HepG2 (cell line): ENCODE data around the gene SOWAHA. TPM values are rescaled to one million over a fixed set of nuclear protein-coding genes. Genes with fewer than 3 reads are reported as not detected.

Experiments
- ATAC-seq: fragments of 200-7000 bp; cut with Tn5 transposase; 3 replicates; pipeline ENCODE4 v1.9.1; 2020; ENCODE audit warnings: mild to moderate bottlenecking, moderate library complexity
- BruUV-seq: library from RNA; stranded (reverse); fragments of 400-500 nt; replicated peaks from 2 replicates; lab custom pipeline; 2021; lab: Mats Ljungman, UMichigan
- CTCF ChIA-PET: fragments of 300-600 bp; formaldehyde crosslinking; extraction: SDS; loops from one replicate; lab custom pipeline; 2021; ENCODE audit warnings: low total read pairs, inconsistent platforms, low intra/inter-chr PET ratio; lab: Yijun Ruan, JAX
- POLR2A ChIA-PET: fragments of 350-600 bp; sonication (Branson Sonifier 250); formaldehyde crosslinking; loops from one replicate; lab custom pipeline; 2020; ENCODE audit warnings: antibody characterized with exemption, inconsistent platforms; lab: Yijun Ruan, JAX
- DNase-seq: peaks from one replicate; pipeline ENCODE4 v3.0.0-alpha.2; 2015; ENCODE audit warnings: low spot score
- FAIRE-seq: peaks from 3 replicates; lab custom pipeline; 2011; peaks lifted over from hg19 to GRCh38; lab: Jason Lieb, UNC
- H2AFZ ChIP-seq: one replicate; pipeline ENCODE4 v1.6.1; 2011; ENCODE audit warnings: low read length, inconsistent platforms
- H3K27ac ChIP-seq: fragments of 300-600 bp; 3 replicates; pipeline ENCODE4 v1.8.0; 2011; ENCODE audit warnings: mixed run types, mild to moderate bottlenecking, mixed read lengths, low read length, inconsistent platforms; ENCODE audit not compliant: insufficient read depth; ENCODE audit errors: extremely low read length
- H3K27me3 ChIP-seq, 2 experiments: fragments of 200-600 bp in 1 of 2; 2 replicates in 1 of 2; 3 replicates in 1 of 2; pipeline versions ENCODE4 v1.6.0 to v1.8.0; 2011; ENCODE audit warnings: low read length in 2 of 2, mild to moderate bottlenecking in 2 of 2, moderate library complexity in 2 of 2, inconsistent platforms in 1 of 2; ENCODE audit not compliant: insufficient read depth in 2 of 2, control insufficient read depth in 1 of 2
- H3K36me3 ChIP-seq, 2 experiments: fragments of 200-600 bp in 1 of 2; replicated peaks in 1 of 2; 2 replicates in 1 of 2; 3 replicates in 1 of 2; pipeline versions ENCODE4 v1.5.1 to v1.8.0; 2011; ENCODE audit warnings: low read length in 2 of 2, inconsistent platforms in 1 of 2; ENCODE audit not compliant: insufficient read depth in 2 of 2, control insufficient read depth in 1 of 2
- H3K4me1 ChIP-seq: 2 replicates; pipeline ENCODE4 v1.5.1; 2012; ENCODE audit warnings: low read length, inconsistent platforms; ENCODE audit not compliant: insufficient read depth
- H3K4me2 ChIP-seq: 2 replicates; pipeline ENCODE4 v1.6.0; 2011; ENCODE audit warnings: low read depth, low read length, inconsistent platforms
- H3K4me3 ChIP-seq, 3 experiments: fragments of 200-600 bp in 1 of 3; sonication (generic), shearing (Covaris generic) in 1 of 3; replicated peaks in 1 of 3; 2 replicates each; pipeline ENCODE4 v1.5.1; 2011 to 2016; ENCODE audit warnings: low read length in 3 of 3, inconsistent platforms in 2 of 3, low read depth in 2 of 3, mild to moderate bottlenecking in 2 of 3, control low read depth in 1 of 3, mixed read lengths in 1 of 3; ENCODE audit not compliant: insufficient read depth in 1 of 3
- H3K79me2 ChIP-seq: one replicate; pipeline ENCODE4 v1.6.1; 2011; ENCODE audit warnings: low read length, inconsistent platforms; ENCODE audit not compliant: insufficient read depth
- H3K9ac ChIP-seq: 2 replicates; pipeline ENCODE4 v1.6.0; 2011; ENCODE audit warnings: mild to moderate bottlenecking, low read depth, low read length, inconsistent platforms; ENCODE audit not compliant: insufficient read depth
- H3K9me3 ChIP-seq: 2 replicates; pipeline ENCODE4 v1.5.1; 2012; ENCODE audit warnings: mild to moderate bottlenecking, low read length
- H4K20me1 ChIP-seq: 2 replicates; pipeline ENCODE4 v1.6.0; 2011; ENCODE audit warnings: inconsistent platforms, mild to moderate bottlenecking, low read length, moderate library complexity; ENCODE audit not compliant: insufficient read depth
- CENPX ChIP-seq: sonication (generic); formaldehyde crosslinking; IDR thresholded peaks from 2 replicates; pipeline ENCODE4 v1.9.0; 2021; ENCODE audit warnings: mild to moderate bottlenecking, missing genetic modification reagents, moderate library complexity
- IKZF4 ChIP-seq: sonication (generic); formaldehyde crosslinking; IDR thresholded peaks from 2 replicates; pipeline ENCODE4 v1.5.1; 2020; ENCODE audit warnings: borderline replicate concordance, mild to moderate bottlenecking, low read depth, missing genetic modification reagents; ENCODE audit errors: not compliant biosample characterization
- MATR3 ChIP-seq: sonication (generic); formaldehyde crosslinking; IDR thresholded peaks from 2 replicates; pipeline ENCODE4 v1.4.0; 2020; ENCODE audit warnings: missing genetic modification reagents
- ZNF335 ChIP-seq: sonication (generic); formaldehyde crosslinking; IDR thresholded peaks from 2 replicates; pipeline ENCODE4 v1.4.0; 2020; ENCODE audit warnings: missing genetic modification reagents
- ZNF441 ChIP-seq: sonication (generic); formaldehyde crosslinking; IDR thresholded peaks from 2 replicates; pipeline ENCODE4 v1.7.0; 2021; ENCODE audit warnings: missing genetic modification reagents, borderline replicate concordance
- WGBS: methylation state at CpG from one replicate; pipeline ENCODE4 v1.1.6; 2017; ENCODE audit warnings: low lambda C conversion rate; 5-methylcytosine and 5-hydroxymethylcytosine counted together
- in situ Hi-C: cut with HindIII; loops from 2 replicates; pipeline ENCODE4 v1.10.0; 2017; ENCODE audit warnings: low pct_unique_long_range_greater_than_20kb; ENCODE audit not compliant: extremely low pct_ligation_motif_present
- intact Hi-C: fragments of 100-400 bp; cut with micrococcal nuclease; formaldehyde crosslinking; loops from one replicate; pipeline ENCODE4 v1.10.0; 2022; ENCODE audit not compliant: unreplicated experiment
- polyA plus RNA-seq, 8 experiments: library from polyadenylated mRNA; depleted of rRNA in 3 of 8; stranded (reverse) in 7 of 8; unstranded in 1 of 8; fragments of >200 nt; fragmentation: Illumina TruSeq in 4 of 8; extraction: Trizol in 4 of 8; gene quantifications; 2 replicates each; pipeline versions ENCODE4 v1.2.1 to v1.2.3, GENCODE V29; 2011 to 2016; ENCODE audit warnings: low read depth in 4 of 8, missing spikeins in 1 of 8, mixed read lengths in 1 of 8; ENCODE audit not compliant: insufficient read depth in 1 of 8
- total RNA-seq, 5 experiments: library from RNA; depleted of rRNA; stranded (reverse); fragments of >200 nt; fragmentation: Illumina TruSeq; extraction: Trizol; gene quantifications; 2 replicates each; pipeline ENCODE4 v1.2.3, GENCODE V29; 2016; ENCODE audit warnings: low read depth in 1 of 5
- TF ChIP-seq, protein P1 (sequence below): sonication (generic); formaldehyde crosslinking; IDR thresholded peaks from 2 replicates; pipeline ENCODE4 v1.5.1; 2020; ENCODE audit warnings: mild to moderate bottlenecking, missing genetic modification reagents
- TF ChIP-seq, protein P2 (sequence below): IDR thresholded peaks from 2 replicates; pipeline ENCODE4 v1.6.1; 2012; ENCODE audit warnings: low read length, improper control_type of control experiment

Gene SOWAHA
- total and polyA plus RNA-seq, 2 of the 13 experiments (the other 11 are each of a cell fraction or from before 2014, with no cell fraction given), result 0.95 to 1.9 TPM

DNA sequence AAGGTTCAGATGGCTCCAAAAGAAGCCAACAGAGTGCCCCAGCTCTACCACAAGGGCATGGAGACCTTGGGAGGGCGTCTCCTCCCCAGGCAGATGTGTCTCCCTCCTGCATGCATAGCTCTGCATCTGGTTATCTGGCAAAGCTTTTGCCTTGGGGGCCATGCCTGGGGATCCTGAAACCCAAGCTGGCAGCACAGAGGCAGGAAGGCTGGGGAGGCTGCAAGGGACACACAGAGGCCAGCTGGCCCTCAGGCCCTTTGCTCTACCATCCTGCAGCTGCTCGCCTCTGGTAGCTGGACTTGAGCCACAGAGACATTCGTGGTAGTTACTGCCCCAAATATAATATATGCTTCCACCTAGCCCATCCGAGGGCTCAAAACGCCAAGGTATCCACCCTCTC, 40.0 kb upstream of the SOWAHA start (continued):
- TF ChIP-seq, protein P1, sequence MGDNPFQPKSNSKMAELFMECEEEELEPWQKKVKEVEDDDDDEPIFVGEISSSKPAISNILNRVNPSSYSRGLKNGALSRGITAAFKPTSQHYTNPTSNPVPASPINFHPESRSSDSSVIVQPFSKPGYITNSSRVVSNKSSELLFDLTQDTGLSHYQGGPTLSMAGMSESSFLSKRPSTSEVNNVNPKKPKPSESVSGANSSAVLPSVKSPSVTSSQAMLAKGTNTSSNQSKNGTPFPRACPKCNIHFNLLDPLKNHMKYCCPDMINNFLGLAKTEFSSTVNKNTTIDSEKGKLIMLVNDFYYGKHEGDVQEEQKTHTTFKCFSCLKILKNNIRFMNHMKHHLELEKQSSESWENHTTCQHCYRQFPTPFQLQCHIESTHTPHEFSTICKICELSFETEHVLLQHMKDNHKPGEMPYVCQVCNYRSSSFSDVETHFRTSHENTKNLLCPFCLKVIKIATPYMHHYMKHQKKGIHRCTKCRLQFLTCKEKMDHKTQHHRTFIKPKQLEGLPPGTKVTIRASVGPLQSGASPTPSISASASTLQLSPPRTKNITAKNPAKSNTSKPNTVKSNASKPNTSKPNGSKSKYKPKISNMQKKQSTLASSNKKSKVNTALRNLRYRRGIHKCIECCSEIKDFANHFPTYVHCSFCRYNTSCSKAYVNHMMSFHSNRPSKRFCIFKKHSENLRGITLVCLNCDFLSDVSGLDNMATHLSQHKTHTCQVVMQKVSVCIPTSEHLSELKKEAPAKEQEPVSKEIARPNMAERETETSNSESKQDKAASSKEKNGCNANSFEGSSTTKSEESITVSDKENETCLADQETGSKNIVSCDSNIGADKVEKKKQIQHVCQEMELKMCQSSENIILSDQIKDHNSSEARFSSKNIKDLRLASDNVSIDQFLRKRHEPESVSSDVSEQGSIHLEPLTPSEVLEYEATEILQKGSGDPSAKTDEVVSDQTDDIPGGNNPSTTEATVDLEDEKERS (CRISPR knock-in tag), result no peak
- TF ChIP-seq, protein P2, sequence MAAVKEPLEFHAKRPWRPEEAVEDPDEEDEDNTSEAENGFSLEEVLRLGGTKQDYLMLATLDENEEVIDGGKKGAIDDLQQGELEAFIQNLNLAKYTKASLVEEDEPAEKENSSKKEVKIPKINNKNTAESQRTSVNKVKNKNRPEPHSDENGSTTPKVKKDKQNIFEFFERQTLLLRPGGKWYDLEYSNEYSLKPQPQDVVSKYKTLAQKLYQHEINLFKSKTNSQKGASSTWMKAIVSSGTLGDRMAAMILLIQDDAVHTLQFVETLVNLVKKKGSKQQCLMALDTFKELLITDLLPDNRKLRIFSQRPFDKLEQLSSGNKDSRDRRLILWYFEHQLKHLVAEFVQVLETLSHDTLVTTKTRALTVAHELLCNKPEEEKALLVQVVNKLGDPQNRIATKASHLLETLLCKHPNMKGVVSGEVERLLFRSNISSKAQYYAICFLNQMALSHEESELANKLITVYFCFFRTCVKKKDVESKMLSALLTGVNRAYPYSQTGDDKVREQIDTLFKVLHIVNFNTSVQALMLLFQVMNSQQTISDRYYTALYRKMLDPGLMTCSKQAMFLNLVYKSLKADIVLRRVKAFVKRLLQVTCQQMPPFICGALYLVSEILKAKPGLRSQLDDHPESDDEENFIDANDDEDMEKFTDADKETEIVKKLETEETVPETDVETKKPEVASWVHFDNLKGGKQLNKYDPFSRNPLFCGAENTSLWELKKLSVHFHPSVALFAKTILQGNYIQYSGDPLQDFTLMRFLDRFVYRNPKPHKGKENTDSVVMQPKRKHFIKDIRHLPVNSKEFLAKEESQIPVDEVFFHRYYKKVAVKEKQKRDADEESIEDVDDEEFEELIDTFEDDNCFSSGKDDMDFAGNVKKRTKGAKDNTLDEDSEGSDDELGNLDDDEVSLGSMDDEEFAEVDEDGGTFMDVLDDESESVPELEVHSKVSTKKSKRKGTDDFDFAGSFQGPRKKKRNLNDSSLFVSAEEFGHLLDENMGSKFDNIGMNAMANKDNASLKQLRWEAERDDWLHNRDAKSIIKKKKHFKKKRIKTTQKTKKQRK, result no peak

DNA sequence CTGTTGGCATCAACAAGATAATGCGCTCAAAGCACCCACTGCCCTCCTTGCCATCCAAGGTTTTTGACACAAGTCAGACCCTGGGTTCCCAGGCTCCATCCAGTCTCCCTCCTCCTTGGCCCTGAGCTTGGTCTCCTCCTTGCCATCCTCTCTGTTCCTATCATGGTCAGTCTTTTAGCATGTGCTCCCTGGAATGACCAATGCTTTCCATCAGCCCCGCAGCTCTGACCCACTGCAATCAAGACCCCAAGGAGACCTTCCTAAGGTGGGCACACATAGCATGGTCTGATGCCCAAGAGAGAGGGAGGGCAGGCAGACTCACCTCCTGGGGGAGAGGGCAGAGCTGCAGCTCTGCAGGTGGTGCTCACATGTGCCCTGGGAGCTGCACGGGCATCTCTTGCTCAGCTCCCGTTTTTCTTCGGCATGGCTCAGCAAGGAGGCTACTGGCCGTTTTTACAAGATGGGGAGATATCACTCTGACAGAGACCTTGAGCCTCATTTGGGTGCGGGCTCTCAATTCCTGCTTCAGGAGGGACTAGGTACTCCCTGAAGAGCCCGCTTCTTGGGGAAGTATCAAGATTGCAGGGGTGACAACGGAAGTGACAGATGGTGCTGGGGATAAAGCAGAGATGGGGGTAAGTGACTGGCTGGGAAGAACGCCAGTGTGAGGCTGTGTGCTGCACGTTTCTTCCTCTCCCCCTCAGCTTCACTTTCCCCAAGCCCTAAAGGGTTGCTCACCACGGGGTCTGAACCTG, 39.3 kb upstream of the SOWAHA start:
- POLR2A ChIA-PET, result no interaction called here
- H3K4me1 ChIP-seq, result peaks cover 68% of the 10 kb centered on the region
- peaks cover 57% of the 10 kb centered on the region for H3K79me2 ChIP-seq
- intact Hi-C loops, result no loop called here
- no peak overlapping the region for H3K4me2 ChIP-seq
- H2AFZ ChIP-seq, result no peak overlapping the region
- H3K36me3 ChIP-seq, result no peaks in the 10 kb centered on the region
- no peaks in the 10 kb centered on the region for H3K9me3 ChIP-seq
- DNase-seq (no peak), ATAC-seq (no peak), FAIRE-seq (no peak)
- 94% methylated on average over 12 of the region's 12 CpGs for WGBS
- H4K20me1 ChIP-seq, result no peaks in the 10 kb centered on the region
- no TSS peak for BruUV-seq
- no peaks in the 10 kb centered on the region for H3K27me3 ChIP-seq
- no peak overlapping the region for H3K27ac ChIP-seq
- CTCF ChIA-PET, result no interaction called here
- TF ChIP-seq ZNF441 (CRISPR knock-in tag), result no peak
- TF ChIP-seq IKZF4 (CRISPR knock-in tag), result no peak
- no peak for TF ChIP-seq CENPX (CRISPR knock-in tag)
- TF ChIP-seq ZNF335 (CRISPR knock-in tag), result no peak
- no peak for TF ChIP-seq MATR3 (CRISPR knock-in tag)
- no peak overlapping the region for H3K4me3 ChIP-seq
- no peak overlapping the region for H3K9ac ChIP-seq
- in situ Hi-C loops, result loop anchor here (5.0 kb wide), 1 partner anchor 44 kb away; no protein-coding TSS in a partner anchor
